Gastrocnemius medialis (tissue), 4 donors: ENCODE results near the gene CARD11. TPM values are rescaled to one million over a fixed set of nuclear protein-coding genes. Genes with fewer than 3 reads are reported as not detected.

Experiments used
- ATAC-seq, 2 donors: fragments of 150-250 bp; one replicate each; pipeline ENCODE4 v1.9.1; 2016
- DNase-seq, 2 donors: peaks; one replicate each; pipeline ENCODE4 v3.0.0-alpha.2; 2019
- H3K27ac ChIP-seq, 4 donors: fragments of 200-600 bp; sonication (generic); 1 replicate in 1 of 4; 2 replicates in 3 of 4; pipeline ENCODE4 v1.5.1; 2016 to 2018; ENCODE audit warnings: mild to moderate bottlenecking in 2 of 4, moderate library complexity in 1 of 4
- H3K27me3 ChIP-seq, 3 donors: fragments of 200-600 bp; sonication (generic) in 2 of 3; 1 replicate in 1 of 3; 2 replicates in 2 of 3; pipeline versions ENCODE4 v1.5.1 to v1.6.0; 2016 to 2019; ENCODE audit warnings: mild to moderate bottlenecking in 1 of 3, moderate library complexity in 1 of 3
- H3K36me3 ChIP-seq, 2 donors: fragments of 200-600 bp; sonication (generic) in 1 of 2; one replicate each; pipeline ENCODE4 v1.5.1; 2017 to 2018
- H3K4me1 ChIP-seq, 2 donors: fragments of 200-600 bp; sonication (generic) in 1 of 2; one replicate each; pipeline ENCODE4 v1.5.1; 2016 to 2017; ENCODE audit warnings: mild to moderate bottlenecking in 2 of 2
- H3K4me3 ChIP-seq, 4 donors: fragments of 200-600 bp; sonication (generic) in 3 of 4; 1 replicate in 1 of 4; 2 replicates in 3 of 4; pipeline ENCODE4 v1.5.1; 2016 to 2019; ENCODE audit warnings: mild to moderate bottlenecking in 2 of 4
- H3K9me3 ChIP-seq, 3 donors: fragments of 200-600 bp; sonication (generic) in 2 of 3; 1 replicate in 1 of 3; 2 replicates in 2 of 3; pipeline ENCODE4 v1.5.1; 2016 to 2019
- CTCF ChIP-seq, 5 experiments: fragments of 450-650 bp in 3 of 5; fragments of 200-600 bp in 2 of 5; sonication (generic) in 2 of 5; IDR thresholded peaks in 4 of 5; conservative IDR thresholded peaks in 1 of 5; 1 replicate in 4 of 5; 2 replicates in 1 of 5; pipeline ENCODE4 v1.5.1; 2016 to 2019; ENCODE audit warnings: antibody characterized with exemption in 5 of 5, mild to moderate bottlenecking in 3 of 5, moderate library complexity in 3 of 5
- POLR2A ChIP-seq, 2 donors: fragments of 450-650 bp; IDR thresholded peaks; one replicate each; pipeline ENCODE4 v1.6.1; 2017; ENCODE audit warnings: antibody characterized with exemption in 2 of 2, mild to moderate bottlenecking in 2 of 2, moderate library complexity in 2 of 2
- in situ Hi-C, 4 donors: fragments of 200-750 bp; cut with MboI; loops; one replicate each; pipeline versions ENCODE4 v1.15.0 to v1.8.0; 2017; ENCODE audit warnings: low sequenced_read_pairs in 4 of 4
- intact Hi-C: fragments of 100-400 bp; cut with DNase I; formaldehyde crosslinking; loops from one replicate; pipeline ENCODE4 v1.15.1; 2023; ENCODE audit warnings: low total_unique reads
- total RNA-seq, 4 donors: library from RNA; depleted of rRNA; stranded (reverse); fragments of >200 nt; gene quantifications; one replicate each; pipeline versions ENCODE4 v1.1.0 to v1.2.3, GENCODE V29; 2016

CARD11 gene
- total RNA-seq, result under 1 TPM in 1 of 4 donors, not detected in 3; 0.13 TPM

GRCh38 chr7:3043544-3044371 lies at the start of gene CARD11:
Gene CARD11, minus strand, starts transcription at chr7:3043867. Its CDS starts 85,361 bp downstream, at chr7:2958506.
- Histone ChIP-seq H3K9me3 (no peaks in the 10 kb centered on the region), H3K27me3 (peaks cover 5 to 17% (median 11%) of the 10 kb centered on the region in 3 donors), H3K36me3 (no peaks in the 10 kb centered on the region), H3K4me3 (no peak within 1 kb of the TSS), H3K4me1 (no peaks in the 10 kb centered on the region), H3K27ac (no peak within 1 kb of the TSS)
- TF ChIP-seq POLR2A (IDR thresholded peaks at IDR 0.05) (no peak), CTCF (IDR thresholded peaks at IDR 0.05 in 4 of 5, conservative IDR thresholded peaks at IDR 0.05 in 1 of 5) (no peak)
- no peak for ATAC-seq
- intact Hi-C loops, result no loop called here
- in situ Hi-C loops, result no loop called here
- no peak for DNase-seq

GRCh38 chr7:3092468-3092867 lies 48.8 kb upstream of the CARD11 start:
- intact Hi-C loops, result no loop called here
- ATAC-seq, result no peak

GRCh38 chr7:3091631-3092030 lies 48.0 kb upstream of the CARD11 start:
- in situ Hi-C loops, result no loop called here
- TF ChIP-seq CTCF (IDR thresholded peaks at IDR 0.05 in 4 of 5, conservative IDR thresholded peaks at IDR 0.05 in 1 of 5), result no peak
- no peak for TF ChIP-seq POLR2A (IDR thresholded peaks at IDR 0.05)
- DNase-seq (no peak), ATAC-seq (no peak)
- peaks cover 0 to 4% (median 0%) of the 10 kb centered on the region in 3 donors for H3K27me3 ChIP-seq
- no peak overlapping the region for H3K27ac ChIP-seq
- intact Hi-C loops, result no loop called here
- H3K4me1 ChIP-seq, result no peaks in the 10 kb centered on the region
- H3K4me3 ChIP-seq, result no peak overlapping the region
- no peaks in the 10 kb centered on the region for H3K36me3 ChIP-seq
- H3K9me3 ChIP-seq, result no peaks in the 10 kb centered on the region

More at GRCh38 chr7:3092468-3092867, 48.8 kb upstream of the CARD11 start:
- no peaks in the 10 kb centered on the region for H3K9me3 ChIP-seq
- no peak overlapping the region for H3K27ac ChIP-seq
- in situ Hi-C loops, result no loop called here
- TF ChIP-seq CTCF (IDR thresholded peaks at IDR 0.05 in 4 of 5, conservative IDR thresholded peaks at IDR 0.05 in 1 of 5), result no peak
- peaks cover 0 to 4% (median 0%) of the 10 kb centered on the region in 3 donors for H3K27me3 ChIP-seq
- peak; percentile 17 to 25 for DNase-seq
- no peaks in the 10 kb centered on the region for H3K4me1 ChIP-seq
- no peak overlapping the region for H3K4me3 ChIP-seq
- H3K36me3 ChIP-seq, result no peaks in the 10 kb centered on the region

- in situ Hi-C loops, result no loop called here
Observed at GRCh38 chr7:3089493-3089892, 45.8 kb upstream of the CARD11 start.

GRCh38 chr7:3087243-3087755 lies 43.6 kb upstream of the CARD11 start:
- no peak for ATAC-seq
- no peaks in the 10 kb centered on the region for H3K36me3 ChIP-seq
- no peak for TF ChIP-seq POLR2A (IDR thresholded peaks at IDR 0.05)
- no peak for TF ChIP-seq CTCF (IDR thresholded peaks at IDR 0.05 in 4 of 5, conservative IDR thresholded peaks at IDR 0.05 in 1 of 5)
- no peak overlapping the region for H3K4me3 ChIP-seq
- H3K27ac ChIP-seq, result no peak overlapping the region
- in situ Hi-C loops, result no loop called here
- no peaks in the 10 kb centered on the region for H3K4me1 ChIP-seq
- intact Hi-C loops, result no loop called here
- no peaks in the 10 kb centered on the region for H3K9me3 ChIP-seq
- no peak for DNase-seq
- peaks cover 0 to 4% (median 0%) of the 10 kb centered on the region in 3 donors for H3K27me3 ChIP-seq

More at GRCh38 chr7:3089493-3089892, 45.8 kb upstream of the CARD11 start:
- Histone ChIP-seq H3K36me3 (no peaks in the 10 kb centered on the region), H3K4me1 (no peaks in the 10 kb centered on the region), H3K27me3 (peaks cover 0 to 4% (median 0%) of the 10 kb centered on the region in 3 donors), H3K9me3 (no peaks in the 10 kb centered on the region), H3K4me3 (no peak overlapping the region), H3K27ac (no peak overlapping the region)
- intact Hi-C loops, result no loop called here
- TF ChIP-seq POLR2A (IDR thresholded peaks at IDR 0.05), result no peak
- ATAC-seq (no peak), DNase-seq (no peak)
